Measurements from ENCODE around the gene GPN1. TPM values are rescaled to one million over a fixed set of nuclear protein-coding genes. Genes with fewer than 3 reads are reported as not detected.
"Not testable (repeated sequence)": the region's sequence is repeated elsewhere in the genome, so short reads cannot be mapped to it uniquely, and the experiment has no call there.

GPN1 gene
- total and polyA plus RNA-seq, 2 experiments from 2014 or later: 23.7 to 40.3 TPM

- TF ChIP-seq CTCF (conservative IDR thresholded peaks at IDR 0.05; ENCODE audit: low read depth in 2 of 2): no peak
- no peak for TF ChIP-seq NANOG (IDR thresholded peaks at IDR 0.05; ENCODE audit: borderline replicate concordance)
- no peak for TF ChIP-seq JUNB (IDR thresholded peaks at IDR 0.05; ENCODE audit: unreplicated experiment)
- no peak for TF ChIP-seq ETS1 (IDR thresholded peaks at IDR 0.05)
- no peak for TF ChIP-seq CREB1 (CRISPR knock-in tag; IDR thresholded peaks at IDR 0.05; ENCODE audit: low read depth)
- no peaks in the 10 kb centered on the region for H3K27me3 ChIP-seq (ENCODE audit: insufficient read depth)
- H3K27ac ChIP-seq (ENCODE audit: low read depth): no peak overlapping the region
- DNase-seq (ENCODE audit: low spot score): no peak
- H3K36me3 Mint-ChIP-seq (ENCODE audit: low read depth): peaks cover 23% of the 10 kb centered on the region
- peaks cover 4% of the 10 kb centered on the region; the same call in 1 of the 2 replicates for H3K36me3 ChIP-seq (ENCODE audit: insufficient read depth)
- peaks cover 10% of the 10 kb centered on the region for H3K4me1 ChIP-seq (ENCODE audit: insufficient read depth)
- H3F3A ChIP-seq (replicated peaks; ENCODE audit: low read depth): no peaks in the 10 kb centered on the region; the same call in 1 of the 2 replicates
- H3K27ac Mint-ChIP-seq: no peak overlapping the region
- no peak for ATAC-seq
- H3K9me3 Mint-ChIP-seq: no peaks in the 10 kb centered on the region; the same call in 2 of the 3 replicates
- H3K4me3 ChIP-seq: no peak overlapping the region
- H4K20me1 ChIP-seq (replicated peaks; ENCODE audit: insufficient read depth): 0 out of 2 replicates have a peak, but pooled peaks cover 5% of the 10 kb centered on the region
- H3K9me2 ChIP-seq (ENCODE audit: insufficient read depth): no peaks in the 10 kb centered on the region
- peaks cover 8% of the 10 kb centered on the region for H3K79me2 ChIP-seq (replicated peaks; ENCODE audit: insufficient read depth)
- peaks cover 10% of the 10 kb centered on the region; the same call in 2 of the 3 replicates for H3K4me1 Mint-ChIP-seq
- H2AFZ ChIP-seq: no peak overlapping the region
- no peak overlapping the region for H3K4me2 ChIP-seq
- H3K4me3 Mint-ChIP-seq: no peak overlapping the region
- H3K27me3 Mint-ChIP-seq (ENCODE audit: insufficient read depth, low read depth, poor library complexity): peaks cover 1% of the 10 kb centered on the region
These were observed 3.9 kb upstream of the GPN1 start for GRCh38 chr2:27624943-27625342.

- H3K27me3 Mint-ChIP-seq (ENCODE audit: insufficient read depth, low read depth, poor library complexity); ATAC-seq; H3K36me3 ChIP-seq (ENCODE audit: insufficient read depth); H3K9me3 Mint-ChIP-seq; DNase-seq (ENCODE audit: low spot score); H3K27me3 ChIP-seq (ENCODE audit: insufficient read depth); H3K27ac Mint-ChIP-seq; H4K20me1 ChIP-seq (replicated peaks; ENCODE audit: insufficient read depth); H3K4me3 ChIP-seq; H3K27ac ChIP-seq (ENCODE audit: low read depth); H3K4me2 ChIP-seq; H2AFZ ChIP-seq; H3K9me2 ChIP-seq (ENCODE audit: insufficient read depth); H3F3A ChIP-seq (replicated peaks; ENCODE audit: low read depth); H3K4me3 Mint-ChIP-seq: not testable (repeated sequence)
- Mint-ChIP-seq H3K4me1 (peaks cover 10% of the 10 kb centered on the region; the same call in 2 of the 3 replicates), H3K36me3 (ENCODE audit: low read depth) (peaks cover 20% of the 10 kb centered on the region)
- H3K4me1 ChIP-seq (ENCODE audit: insufficient read depth): peaks cover 10% of the 10 kb centered on the region
- peaks cover 11% of the 10 kb centered on the region for H3K79me2 ChIP-seq (replicated peaks; ENCODE audit: insufficient read depth)
These were observed 2.5 kb upstream of the GPN1 start for GRCh38 chr2:27626323-27626722.

GRCh38 chr2:27626921-27627320, 1.9 kb upstream of the GPN1 start:
- H3K27me3 ChIP-seq (ENCODE audit: insufficient read depth); H3K27ac ChIP-seq (ENCODE audit: low read depth); H3K4me2 ChIP-seq; H3K9me3 Mint-ChIP-seq; H4K20me1 ChIP-seq (replicated peaks; ENCODE audit: insufficient read depth); H3K9me2 ChIP-seq (ENCODE audit: insufficient read depth); H3K27ac Mint-ChIP-seq; H3K4me3 ChIP-seq; H3K27me3 Mint-ChIP-seq (ENCODE audit: insufficient read depth, low read depth, poor library complexity); H2AFZ ChIP-seq; DNase-seq (ENCODE audit: low spot score); H3K4me3 Mint-ChIP-seq; H3F3A ChIP-seq (replicated peaks; ENCODE audit: low read depth); ATAC-seq: not testable (repeated sequence)
- Mint-ChIP-seq H3K36me3 (ENCODE audit: low read depth) (peaks cover 20% of the 10 kb centered on the region), H3K4me1 (peaks cover 10% of the 10 kb centered on the region; the same call in 2 of the 3 replicates)
- Histone ChIP-seq H3K36me3 (ENCODE audit: insufficient read depth) (peaks cover 11% of the 10 kb centered on the region), H3K4me1 (ENCODE audit: insufficient read depth) (peaks cover 10% of the 10 kb centered on the region), H3K79me2 (replicated peaks; ENCODE audit: insufficient read depth) (peaks cover 11% of the 10 kb centered on the region)

All from GM23338 (cell line).